ENCODE data around the gene S100A6.

DNA sequence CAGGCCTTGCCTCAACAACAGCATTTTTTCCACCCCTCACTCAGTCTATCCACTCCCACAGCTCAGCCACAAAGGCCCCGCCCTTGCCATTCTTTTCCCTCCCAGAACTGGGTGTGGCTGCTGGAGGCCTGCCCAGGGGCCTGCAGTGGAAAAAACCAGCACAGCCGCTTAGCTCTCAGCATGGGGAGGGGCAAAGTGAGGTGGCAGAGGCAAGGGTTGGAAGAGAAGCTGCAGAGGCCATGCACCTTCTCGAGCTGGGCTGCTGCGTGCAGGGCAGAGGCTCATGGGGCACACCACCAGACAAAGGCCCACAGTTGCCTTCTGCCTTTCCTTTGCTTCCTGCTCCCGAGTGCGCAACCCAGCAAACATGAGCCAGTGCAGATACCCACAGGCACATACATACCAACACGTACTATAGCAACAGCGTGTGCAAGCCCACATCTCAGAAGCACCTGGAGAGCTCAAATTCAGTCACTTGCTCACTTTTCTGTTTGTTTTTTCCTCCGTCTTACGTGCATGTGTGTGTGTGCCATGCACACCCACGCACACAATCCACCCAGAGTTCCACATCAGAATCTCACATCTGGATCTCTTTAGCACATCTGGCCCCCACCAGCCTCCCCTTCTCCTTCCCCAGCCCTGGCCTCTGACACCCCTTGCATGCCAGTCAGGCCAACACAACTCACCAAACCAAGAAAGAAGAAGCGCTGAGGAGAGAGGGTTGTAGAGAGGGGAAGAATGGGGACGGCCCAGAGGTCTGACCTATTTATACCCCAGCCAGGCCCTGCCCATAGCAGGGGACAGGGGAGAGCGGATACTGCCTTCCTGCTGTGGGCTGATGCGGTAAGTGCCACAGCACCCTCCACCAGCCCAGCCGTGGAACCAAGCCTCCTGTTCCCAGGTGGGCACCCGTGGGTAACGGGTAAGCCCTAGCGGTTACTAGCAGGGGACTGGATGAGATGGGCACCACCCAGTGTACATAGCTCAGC lies 9.6 kb upstream of the S100A6 start, which contains the start of gene S100A4:
- TF ChIP-seq, protein P1, sequence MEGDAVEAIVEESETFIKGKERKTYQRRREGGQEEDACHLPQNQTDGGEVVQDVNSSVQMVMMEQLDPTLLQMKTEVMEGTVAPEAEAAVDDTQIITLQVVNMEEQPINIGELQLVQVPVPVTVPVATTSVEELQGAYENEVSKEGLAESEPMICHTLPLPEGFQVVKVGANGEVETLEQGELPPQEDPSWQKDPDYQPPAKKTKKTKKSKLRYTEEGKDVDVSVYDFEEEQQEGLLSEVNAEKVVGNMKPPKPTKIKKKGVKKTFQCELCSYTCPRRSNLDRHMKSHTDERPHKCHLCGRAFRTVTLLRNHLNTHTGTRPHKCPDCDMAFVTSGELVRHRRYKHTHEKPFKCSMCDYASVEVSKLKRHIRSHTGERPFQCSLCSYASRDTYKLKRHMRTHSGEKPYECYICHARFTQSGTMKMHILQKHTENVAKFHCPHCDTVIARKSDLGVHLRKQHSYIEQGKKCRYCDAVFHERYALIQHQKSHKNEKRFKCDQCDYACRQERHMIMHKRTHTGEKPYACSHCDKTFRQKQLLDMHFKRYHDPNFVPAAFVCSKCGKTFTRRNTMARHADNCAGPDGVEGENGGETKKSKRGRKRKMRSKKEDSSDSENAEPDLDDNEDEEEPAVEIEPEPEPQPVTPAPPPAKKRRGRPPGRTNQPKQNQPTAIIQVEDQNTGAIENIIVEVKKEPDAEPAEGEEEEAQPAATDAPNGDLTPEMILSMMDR (conservative IDR thresholded peaks at IDR 0.05; ENCODE audit: low read depth, low read length), result no peak
- TF ChIP-seq EZH2 (IDR thresholded peaks at IDR 0.05; ENCODE audit: borderline replicate concordance, low read depth, low read length, poor library complexity, severe bottlenecking), result no peak
